H1 (cell line): ENCODE measurements around the gene MSTO1. TPM values are rescaled to one million over a fixed set of nuclear protein-coding genes. Genes with fewer than 3 reads are reported as not detected.

Experiments
- HDAC2 ChIP-seq, 2 experiments: fragments of 300-600 bp in 1 of 2; sonication (generic) in 1 of 2; IDR thresholded peaks; 2 replicates each; pipeline ENCODE4 v1.6.1; 2011 to 2012; ENCODE audit warnings: low read depth in 2 of 2, low read length in 2 of 2, mild to moderate bottlenecking in 2 of 2, moderate library complexity in 2 of 2, borderline replicate concordance in 1 of 2, inconsistent platforms in 1 of 2
- POLR2AphosphoS5 ChIP-seq: IDR thresholded peaks from 2 replicates; pipeline ENCODE4 v1.6.1; 2011; ENCODE audit warnings: low read depth, low read length
- POU5F1 ChIP-seq: IDR thresholded peaks from 2 replicates; pipeline ENCODE4 v1.6.1; 2011; ENCODE audit warnings: low read depth, mild to moderate bottlenecking, low read length, moderate library complexity
- RBBP5 ChIP-seq: IDR thresholded peaks from 2 replicates; pipeline ENCODE4 v1.7.1; 2012; ENCODE audit warnings: low read depth, mild to moderate bottlenecking, inconsistent platforms, low read length, moderate library complexity, borderline replicate concordance
- TAF7 ChIP-seq: optimal IDR thresholded peaks from 2 replicates; pipeline ENCODE3; 2011; ENCODE audit warnings: low read depth, mild to moderate bottlenecking, inconsistent platforms, low read length, moderate library complexity, borderline replicate concordance
- YY1 ChIP-seq: IDR thresholded peaks from 2 replicates; pipeline ENCODE4 v1.6.1; 2011; ENCODE audit warnings: low read depth, mild to moderate bottlenecking, low read length
- polyA plus RNA-seq, 7 experiments: library from polyadenylated mRNA; depleted of rRNA in 3 of 7; stranded (reverse) in 5 of 7; unstranded in 2 of 7; fragments of >200 nt in 5 of 7; fragments of 200-250 nt in 2 of 7; gene quantifications; 1 replicate in 5 of 7; 2 replicates in 1 of 7; 4 replicates in 1 of 7; pipeline versions ENCODE4 v1.2.1 to v1.2.3, GENCODE V29; 2011 to 2013; ENCODE audit warnings: missing spikeins in 2 of 7, mixed read lengths in 2 of 7
- total RNA-seq: library from RNA; stranded (reverse); fragmentation: NEBNext Ultra II Directional; extraction: Animal tissue kit (Norgen Biotek cat#: 25700); gene quantifications from 2 replicates; pipeline ENCODE4 v1.2.1, GENCODE V29; 2021

MSTO1 gene
- total and polyA plus RNA-seq, 2 of the 8 experiments (the other 6 are each of a cell fraction or from before 2014, with no cell fraction given), result 40.5 to 51.0 TPM

DNA sequence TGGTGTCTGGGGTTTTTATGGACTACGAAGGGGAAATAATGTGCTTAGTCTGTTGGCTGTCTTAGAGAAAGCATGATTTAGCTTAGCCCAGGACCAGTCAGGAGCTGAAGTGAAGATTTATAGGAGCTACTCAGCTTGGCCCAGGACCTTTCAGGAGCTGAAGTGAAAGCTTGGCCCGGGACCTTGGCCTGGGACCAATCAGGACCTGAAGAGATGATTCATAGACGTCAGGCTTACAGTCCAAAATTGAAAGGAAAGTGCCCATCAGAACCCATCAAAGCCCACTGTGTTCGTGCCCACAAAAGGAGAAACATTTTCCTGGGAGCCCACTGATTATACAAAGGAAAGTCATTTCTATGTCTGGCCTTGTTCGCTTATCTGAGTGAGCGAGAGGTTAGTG lies 35.6 kb downstream of the MSTO1 start (continued):
- no peak for TF ChIP-seq RBBP5
- no peak for TF ChIP-seq HDAC2 (IDR thresholded peaks at IDR 0.05; ENCODE audit: borderline replicate concordance in 1 of 2, low read depth in 2 of 2, low read length in 2 of 2)
- TF ChIP-seq TAF7, result no peak
- no peak for TF ChIP-seq YY1
- TF ChIP-seq POU5F1, result no peak
- TF ChIP-seq POLR2AphosphoS5, result no peak
- TF ChIP-seq, all 59 proteins: peak for 0
